ENCODE measurements around the gene USP20. TPM values are rescaled to one million over a fixed set of nuclear protein-coding genes. Genes with fewer than 3 reads are reported as not detected.

Gene USP20
- total RNA-seq, 1 experiment from 2014 or later, result 16.8 TPM

- no peak for ATAC-seq
- Histone ChIP-seq H3K79me2 (ENCODE audit: insufficient read depth, low read length) (no peaks in the 10 kb centered on the region), H3K9me3 (ENCODE audit: control insufficient read depth in 1 of 2, insufficient read depth in 1 of 2, low read depth in 1 of 2, low read length in 2 of 2) (no peaks in the 10 kb centered on the region), H3K27me3 (ENCODE audit: insufficient read depth, low read length) (no peaks in the 10 kb centered on the region), H3K4me2 (ENCODE audit: low read length) (no peak overlapping the region), H3K27ac (ENCODE audit: low read depth, low read length) (no peak overlapping the region), H4K20me1 (ENCODE audit: insufficient read depth) (no peaks in the 10 kb centered on the region), H3K4me1 (ENCODE audit: control insufficient read depth in 1 of 2, insufficient read depth in 2 of 2, low read length in 2 of 2) (no peaks in the 10 kb centered on the region), H3K36me3 (ENCODE audit: control insufficient read depth in 1 of 2, insufficient read depth in 2 of 2, low read length in 2 of 2) (0 out of 4 replicates have a peak, but pooled peaks cover 0 to 4% of the 10 kb centered on the region in 2 experiments), H3K4me3 (replicated peaks in 1 of 2; ENCODE audit: low read depth in 1 of 2, low read length in 2 of 2) (no peak overlapping the region), H3K9me2 (ENCODE audit: insufficient read depth) (no peaks in the 10 kb centered on the region), H2AFZ (ENCODE audit: low read depth, low read length, poor library complexity, severe bottlenecking) (no peak overlapping the region), H3K9ac (ENCODE audit: low read length) (no peak overlapping the region)
- intact Hi-C loops (cut with micrococcal nuclease), result no loop called here
- BruUV-seq (replicated peaks), result no TSS peak
- TF ChIP-seq POLR2AphosphoS5 (IDR thresholded peaks at IDR 0.05; ENCODE audit: low read depth, low read length) (no peak), EZH2 (IDR thresholded peaks at IDR 0.05) (no peak), CBX3 (IDR thresholded peaks at IDR 0.05; ENCODE audit: low read depth) (no peak), SIN3A (IDR thresholded peaks at IDR 0.05; ENCODE audit: low read depth) (no peak)
- ChIA-PET CTCF (no interaction called here), POLR2A (no interaction called here), RAD21 (ENCODE audit: low non-redundant PET in 1 of 2, low total read pairs in 2 of 2, uncharacterized antibody in 2 of 2, unreplicated experiment in 2 of 2) (no interaction called here)
- DNase-seq (ENCODE audit: low read depth, low spot score), result no peak
Observed at GRCh38 chr9:129921905-129922304, 86.6 kb downstream of the USP20 start.

- no peaks in the 10 kb centered on the region for H3K9me3 ChIP-seq (ENCODE audit: control insufficient read depth in 1 of 2, insufficient read depth in 1 of 2, low read depth in 1 of 2, low read length in 2 of 2)
- H3K4me1 ChIP-seq (ENCODE audit: control insufficient read depth in 1 of 2, insufficient read depth in 2 of 2, low read length in 2 of 2), result no peaks in the 10 kb centered on the region
- TF ChIP-seq POLR2AphosphoS5 (IDR thresholded peaks at IDR 0.05; ENCODE audit: low read depth, low read length) (no peak), EZH2phosphoT487 (IDR thresholded peaks at IDR 0.05; ENCODE audit: borderline replicate concordance) (no peak), POLR2A (IDR thresholded peaks at IDR 0.05; ENCODE audit: borderline replicate concordance, extremely low read depth, insufficient read depth, insufficient read length) (no peak), EZH2 (IDR thresholded peaks at IDR 0.05) (no peak), MAX (IDR thresholded peaks at IDR 0.05) (no peak), ZFX (IDR thresholded peaks at IDR 0.05) (no peak), ZBTB33 (IDR thresholded peaks at IDR 0.05; ENCODE audit: extremely low read depth, insufficient replicate concordance, low read length) (no peak), SIN3A (IDR thresholded peaks at IDR 0.05; ENCODE audit: low read depth) (no peak), TCF7L2 (IDR thresholded peaks at IDR 0.05; ENCODE audit: borderline replicate concordance, extremely low read depth, insufficient read depth, insufficient read length) (no peak), JUND (IDR thresholded peaks at IDR 0.05) (no peak), CTCF (IDR thresholded peaks at IDR 0.05 in 2 of 3, conservative IDR thresholded peaks at IDR 0.05 in 1 of 3; ENCODE audit: borderline replicate concordance in 1 of 3, insufficient read depth in 1 of 3, low read depth in 2 of 3, low read length in 2 of 3) (no peak), ATF3 (IDR thresholded peaks at IDR 0.05) (no peak), CBX3 (IDR thresholded peaks at IDR 0.05; ENCODE audit: low read depth) (no peak), ELF1 (IDR thresholded peaks at IDR 0.05; ENCODE audit: borderline replicate concordance, low read depth) (no peak)
- intact Hi-C loops (cut with micrococcal nuclease), result no loop called here
- CTCF ChIA-PET, result no interaction called here
- H3K79me2 ChIP-seq (ENCODE audit: insufficient read depth, low read length), result no peaks in the 10 kb centered on the region
- H3K36me3 ChIP-seq (ENCODE audit: control insufficient read depth in 1 of 2, insufficient read depth in 2 of 2, low read length in 2 of 2), result 0 out of 4 replicates have a peak, but pooled peaks cover 0 to 4% of the 10 kb centered on the region in 2 experiments
- H3K27ac ChIP-seq (ENCODE audit: low read depth, low read length), result no peak overlapping the region
- no peak overlapping the region for H3K4me3 ChIP-seq (replicated peaks in 1 of 2; ENCODE audit: low read depth in 1 of 2, low read length in 2 of 2)
- DNase-seq (ENCODE audit: low read depth, low spot score) (no peak), ATAC-seq (no peak)
- no peak overlapping the region for H3K9ac ChIP-seq (ENCODE audit: low read length)
- BruUV-seq (replicated peaks), result no TSS peak
- no peak overlapping the region for H2AFZ ChIP-seq (ENCODE audit: low read depth, low read length, poor library complexity, severe bottlenecking)
- no peaks in the 10 kb centered on the region for H3K9me2 ChIP-seq (ENCODE audit: insufficient read depth)
- no peak overlapping the region for H3K4me2 ChIP-seq (ENCODE audit: low read length)
- RAD21 ChIA-PET (ENCODE audit: low non-redundant PET in 1 of 2, low total read pairs in 2 of 2, uncharacterized antibody in 2 of 2, unreplicated experiment in 2 of 2), result no interaction called here
- H3K27me3 ChIP-seq (ENCODE audit: insufficient read depth, low read length), result no peaks in the 10 kb centered on the region
- POLR2A ChIA-PET, result interaction anchor here (0.7 kb wide), 1 partner anchor 63 kb away, joined by 3 read pairs; no protein-coding TSS in a partner anchor
- no peaks in the 10 kb centered on the region for H4K20me1 ChIP-seq (ENCODE audit: insufficient read depth)
Observed at GRCh38 chr9:129923589-129923988, 88.3 kb downstream of the USP20 start.

Measured in HCT116 (cell line).